Stimulated activated CD8-positive, alpha-beta memory T cell treated with anti-CD3 and anti-CD28 coated beads, Interleukin-7, amount 100 ng/mL, for 1 hour (primary cell): Measurements from ENCODE around the gene ZNF169.
"Not testable (repeated sequence)": the region's sequence is repeated elsewhere in the genome, so short reads cannot be mapped to it uniquely, and the experiment has no call there.

Experiments used
- DNase-seq, 2 donors: peaks; one replicate each; pipeline ENCODE4 v3.0.0-alpha.2; 2020; ENCODE audit warnings: low read depth in 2 of 2

ZNF169 gene

GRCh38 chr9:94259077-94259862, at the start of gene ZNF169:
Gene ZNF169, plus strand, starts transcription at chr9:94259298. Its CDS starts 19,515 bp downstream, at chr9:94278813.
- DNase-seq = peak; percentile 71 to 78

- DNase-seq = no peak
Observed at GRCh38 chr9:94210616-94211603, 48.2 kb upstream of the ZNF169 start.

DNA sequence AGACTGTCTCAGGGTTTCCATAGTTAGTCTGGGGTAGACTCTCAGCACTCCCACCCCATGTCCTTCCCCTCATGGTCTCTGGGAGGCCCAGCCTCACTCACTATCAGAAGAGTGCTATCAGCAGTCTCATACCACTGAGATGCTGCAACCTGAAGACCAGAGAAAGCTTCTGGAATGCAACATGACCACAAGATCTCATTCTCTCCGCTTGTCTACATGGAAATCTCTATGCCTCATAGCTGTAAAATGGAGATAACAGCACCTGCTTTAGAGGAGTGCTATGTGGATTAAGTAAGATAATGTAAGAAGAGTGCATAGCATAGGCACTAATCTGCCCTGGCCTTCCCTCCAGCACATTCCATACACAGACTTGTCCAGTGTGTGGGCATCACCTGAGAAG, 47.0 kb upstream of the ZNF169 start:
- no peak for DNase-seq

- no peak for DNase-seq
Observed at GRCh38 chr9:94212531-94212930, 46.6 kb upstream of the ZNF169 start.

DNA sequence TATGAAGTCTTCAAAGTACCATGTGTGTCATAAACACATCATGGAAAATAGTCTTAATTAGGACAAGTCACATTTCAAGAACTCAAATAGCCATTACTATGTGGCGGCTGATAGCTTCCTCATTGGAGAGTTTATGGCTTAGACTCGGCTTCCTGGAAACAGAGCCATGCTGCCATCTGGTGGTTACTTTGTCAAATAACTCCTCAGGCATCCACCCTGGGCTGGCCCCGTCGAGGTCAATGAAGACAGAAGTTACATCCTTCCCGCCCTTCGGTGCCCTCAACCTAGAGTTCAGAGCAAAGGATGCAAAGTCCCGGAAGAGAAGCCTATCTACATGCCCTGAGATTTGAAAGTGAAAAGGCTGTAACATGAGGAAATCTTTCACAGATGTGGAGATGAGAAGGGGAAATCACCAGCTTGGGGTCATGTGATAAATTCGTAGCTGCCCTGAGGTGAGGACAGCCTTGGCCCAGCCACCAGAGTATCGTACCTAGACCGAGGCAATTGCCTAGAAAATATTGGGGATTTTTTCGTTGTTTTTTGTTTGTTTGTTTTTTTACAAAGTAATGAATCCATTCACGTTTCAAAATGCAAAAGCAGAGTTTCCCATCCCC, 45.5 kb upstream of the ZNF169 start:
- DNase-seq = peak; percentile 39

DNA sequence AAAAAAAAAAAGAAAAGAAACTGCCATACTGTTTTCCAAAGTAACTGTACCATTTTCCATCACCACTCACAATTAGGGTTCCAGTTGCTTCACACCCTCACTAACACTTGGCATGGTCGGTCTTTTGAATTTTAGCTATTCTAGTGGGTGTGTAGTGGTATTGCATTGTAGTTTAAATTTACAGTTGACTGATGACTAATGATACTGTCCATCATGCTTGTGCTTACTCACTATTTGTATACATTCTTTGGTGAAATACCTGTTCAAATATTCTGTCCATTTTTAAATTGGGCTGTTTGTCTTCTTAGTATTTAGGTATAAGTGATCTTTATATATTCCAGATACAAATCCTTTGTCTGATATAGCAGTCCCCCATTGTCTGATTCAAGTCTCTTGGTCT, 36.2 kb upstream of the ZNF169 start:
- DNase-seq = no peak

- DNase-seq = not testable (repeated sequence)
Observed at GRCh38 chr9:94225413-94225812, 33.7 kb upstream of the ZNF169 start.

GRCh38 chr9:94228616-94229015, 30.5 kb upstream of the ZNF169 start:
- no peak for DNase-seq

GRCh38 chr9:94232428-94232827, 26.7 kb upstream of the ZNF169 start:
- no peak for DNase-seq

- DNase-seq = not testable (repeated sequence)
Observed at GRCh38 chr9:94241098-94241497, 18.0 kb upstream of the ZNF169 start.

GRCh38 chr9:94245651-94246050, 13.4 kb upstream of the ZNF169 start:
- DNase-seq = no peak

DNA sequence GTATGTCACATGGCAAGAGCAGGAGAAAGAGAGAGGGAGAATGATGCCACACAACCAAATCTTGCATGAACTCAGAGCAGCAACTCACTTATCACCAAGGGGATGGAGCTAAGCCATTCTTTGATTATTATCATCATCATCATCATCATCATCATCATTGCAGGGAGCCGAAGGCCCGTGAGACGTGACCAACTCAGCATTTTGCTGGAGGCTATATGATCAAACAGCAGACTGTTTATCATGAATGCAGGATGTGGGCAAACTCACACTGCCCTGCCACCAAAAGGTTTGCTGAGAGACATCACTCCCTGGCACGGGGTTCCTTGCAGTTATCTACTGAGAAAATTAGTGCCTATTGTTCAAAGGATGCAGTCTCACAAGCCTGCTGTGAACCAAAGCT, 8.6 kb upstream of the ZNF169 start:
- no peak for DNase-seq

- DNase-seq = no peak
Observed at GRCh38 chr9:94256007-94256406, 3.1 kb upstream of the ZNF169 start.

DNA sequence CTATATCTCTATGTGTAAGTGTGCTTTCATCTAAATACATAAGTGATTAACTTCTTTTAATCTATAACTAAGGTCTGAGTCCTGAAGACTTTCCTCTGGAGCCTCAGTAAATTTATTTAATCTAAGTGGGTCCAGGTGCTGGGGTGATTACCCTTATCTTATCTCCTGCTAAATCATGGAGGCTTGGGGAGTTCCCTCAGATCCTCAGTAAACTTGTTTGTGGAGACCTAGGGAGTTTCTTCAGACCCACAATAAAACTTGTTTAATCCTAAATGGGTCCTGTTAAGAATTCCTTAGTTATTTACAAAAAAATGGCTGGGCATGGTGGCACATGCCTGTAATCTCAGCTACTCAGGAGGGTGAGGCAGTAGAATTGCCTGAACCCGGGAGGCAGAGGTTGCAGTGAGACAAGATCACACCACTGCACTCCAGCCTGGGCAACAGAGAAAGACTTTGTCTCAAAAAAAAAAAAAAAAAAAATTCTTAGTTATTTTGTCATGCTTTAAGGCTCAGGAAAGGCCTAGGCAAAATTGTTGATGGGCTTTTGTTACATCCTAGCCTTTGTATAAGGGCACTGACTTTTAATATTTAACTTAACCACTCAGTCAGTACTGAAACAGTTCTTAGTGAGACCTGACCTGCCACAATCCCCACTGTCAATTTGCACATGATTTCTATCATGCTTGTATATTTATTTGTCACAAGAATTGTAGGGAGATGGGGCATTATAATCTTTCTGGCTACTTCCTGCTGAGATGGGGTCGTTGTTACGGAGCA, 6.7 kb downstream of the ZNF169 start:
- not testable (repeated sequence) for DNase-seq

GRCh38 chr9:94269264-94269663, 10.2 kb downstream of the ZNF169 start:
- no peak for DNase-seq

DNA sequence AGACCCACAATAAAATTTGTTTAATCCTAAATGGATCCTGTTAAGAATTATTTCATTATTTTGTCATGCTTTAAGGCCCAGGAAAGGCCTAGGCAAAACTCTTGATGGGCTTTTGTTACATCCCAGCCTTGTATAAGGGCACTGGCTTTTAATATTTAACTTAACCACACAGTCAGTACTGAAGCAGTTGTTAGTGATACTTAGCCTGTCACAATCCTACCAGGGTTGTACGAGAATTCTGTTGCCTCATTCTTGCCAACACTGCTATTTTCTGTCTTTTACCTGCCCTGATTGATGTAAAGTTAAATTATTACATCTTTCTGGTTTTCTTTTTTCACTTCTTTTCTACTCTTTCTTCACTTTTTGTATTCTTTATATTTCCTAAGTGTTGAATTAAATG, 10.9 kb downstream of the ZNF169 start:
- no peak for DNase-seq

DNA sequence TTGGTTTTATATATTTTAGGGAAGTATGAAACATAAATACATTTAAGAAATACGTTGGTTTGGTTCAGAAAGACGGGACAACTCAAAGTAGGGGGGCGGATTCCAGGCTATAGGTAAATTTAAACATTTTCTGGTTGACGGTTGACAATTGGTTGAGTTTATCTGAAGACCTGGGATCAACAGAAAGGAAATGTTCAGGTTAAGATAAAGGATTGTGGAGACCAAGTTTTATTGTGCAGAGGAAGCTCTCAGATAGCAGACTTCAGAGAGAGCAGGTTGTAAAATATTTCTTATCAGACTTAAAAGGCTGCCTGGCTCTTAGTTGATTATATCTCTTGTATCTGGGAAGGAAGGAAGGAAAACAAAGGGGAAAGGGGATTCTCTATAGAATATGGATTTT, 17.9 kb downstream of the ZNF169 start:
- DNase-seq = not testable (repeated sequence)

- no peak for DNase-seq
Observed at GRCh38 chr9:94277885-94278536, 18.9 kb downstream of the ZNF169 start.

GRCh38 chr9:94280409-94280989, 21.4 kb downstream of the ZNF169 start:
- no peak for DNase-seq

DNA sequence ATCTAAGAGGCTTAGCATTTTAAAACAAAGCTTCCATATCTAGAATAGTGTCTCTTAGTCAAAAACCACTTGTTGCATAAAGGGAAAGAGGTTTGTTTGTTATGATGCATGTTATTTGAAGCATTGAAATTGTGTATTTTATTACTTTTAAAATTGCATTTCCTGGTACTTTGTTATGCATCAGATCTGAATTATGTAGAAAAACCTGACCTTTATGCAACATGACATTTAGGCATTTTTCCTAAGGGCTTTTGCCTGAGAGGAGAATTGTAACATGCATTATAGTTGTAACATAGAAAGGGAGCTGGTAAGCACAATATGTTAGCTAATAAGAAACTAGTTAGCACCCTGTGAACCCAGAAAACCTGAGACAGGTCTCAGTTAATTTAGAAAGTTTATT, 22.0 kb downstream of the ZNF169 start:
- DNase-seq = no peak

DNA sequence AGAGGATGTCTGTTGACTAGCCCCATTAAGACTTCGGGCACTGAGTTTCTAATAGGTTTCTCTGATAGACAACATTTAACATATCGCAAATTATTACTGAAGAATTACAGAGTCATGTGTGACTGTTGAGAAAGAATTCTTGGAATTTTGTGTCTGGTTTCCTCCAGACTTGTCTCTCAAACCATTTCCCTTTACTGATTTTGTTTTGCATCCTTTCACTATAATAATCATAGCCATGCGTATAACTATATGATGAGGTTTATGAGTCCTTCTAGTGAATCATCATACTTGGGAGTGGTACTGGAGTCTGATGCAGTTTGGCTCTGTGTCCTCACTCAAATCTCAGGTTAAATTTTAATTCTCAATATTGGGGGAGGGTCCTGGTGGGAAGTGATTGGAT, 27.0 kb downstream of the ZNF169 start:
- DNase-seq = no peak
